Right lobe of liver (tissue), 4 donors: Measurements from ENCODE around the gene LPA.

Experiments used
- POLR2A ChIP-seq: fragments of 450-650 bp; IDR thresholded peaks from one replicate; pipeline ENCODE4 v1.6.1; 2017; ENCODE audit warnings: antibody characterized with exemption, mild to moderate bottlenecking
- TF ChIP-seq, protein P1 (sequence below), 4 donors: fragments of 200-600 bp in 3 of 4; fragments of 450-650 bp in 1 of 4; IDR thresholded peaks; one replicate each; pipeline versions ENCODE4 v1.5.1 to v1.8.0; 2016 to 2022; ENCODE audit warnings: antibody characterized with exemption in 4 of 4, mild to moderate bottlenecking in 2 of 4
- donor health status: DM: no; HTN: no; CAD: no.
- donor health status: DM: no; HTN: no; CAD: no.
- donor health status: DM: no; HTN: yes; CAD: no.

DNA sequence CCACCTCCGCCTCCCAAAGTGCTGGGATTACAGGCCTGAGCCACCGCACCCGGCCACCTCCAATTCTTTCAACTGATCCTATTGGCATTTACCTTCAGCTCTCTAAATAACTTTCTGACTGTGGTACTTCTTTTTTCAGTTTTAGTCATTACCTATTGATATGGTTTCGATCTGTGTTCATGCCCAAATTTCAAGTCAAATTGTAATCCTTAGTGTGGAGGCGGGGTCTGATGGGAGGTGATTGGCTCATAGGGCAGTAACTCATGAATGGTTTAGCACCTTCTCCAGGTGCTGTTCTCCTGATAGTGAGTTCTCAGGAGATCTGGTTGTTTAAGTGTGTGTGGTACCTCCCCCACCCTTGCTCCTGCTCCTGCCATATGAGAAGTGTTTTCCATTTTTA lies 140.9 kb downstream of the LPA start:
- TF ChIP-seq, protein P1, sequence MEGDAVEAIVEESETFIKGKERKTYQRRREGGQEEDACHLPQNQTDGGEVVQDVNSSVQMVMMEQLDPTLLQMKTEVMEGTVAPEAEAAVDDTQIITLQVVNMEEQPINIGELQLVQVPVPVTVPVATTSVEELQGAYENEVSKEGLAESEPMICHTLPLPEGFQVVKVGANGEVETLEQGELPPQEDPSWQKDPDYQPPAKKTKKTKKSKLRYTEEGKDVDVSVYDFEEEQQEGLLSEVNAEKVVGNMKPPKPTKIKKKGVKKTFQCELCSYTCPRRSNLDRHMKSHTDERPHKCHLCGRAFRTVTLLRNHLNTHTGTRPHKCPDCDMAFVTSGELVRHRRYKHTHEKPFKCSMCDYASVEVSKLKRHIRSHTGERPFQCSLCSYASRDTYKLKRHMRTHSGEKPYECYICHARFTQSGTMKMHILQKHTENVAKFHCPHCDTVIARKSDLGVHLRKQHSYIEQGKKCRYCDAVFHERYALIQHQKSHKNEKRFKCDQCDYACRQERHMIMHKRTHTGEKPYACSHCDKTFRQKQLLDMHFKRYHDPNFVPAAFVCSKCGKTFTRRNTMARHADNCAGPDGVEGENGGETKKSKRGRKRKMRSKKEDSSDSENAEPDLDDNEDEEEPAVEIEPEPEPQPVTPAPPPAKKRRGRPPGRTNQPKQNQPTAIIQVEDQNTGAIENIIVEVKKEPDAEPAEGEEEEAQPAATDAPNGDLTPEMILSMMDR (IDR thresholded peaks at IDR 0.05): no peak
- TF ChIP-seq POLR2A: no peak
